Activated CD8-positive, alpha-beta memory T cell treated with anti-CD3 and anti-CD28 coated beads for 1 hour (primary cell): ENCODE measurements around the gene GNAL.
"Not testable (repeated sequence)": the region's sequence is repeated elsewhere in the genome, so short reads cannot be mapped to it uniquely, and the experiment has no call there.

Experiments
- DNase-seq, 2 donors: peaks; one replicate each; pipeline ENCODE4 v3.0.0-alpha.2; 2020; ENCODE audit warnings: low read depth in 1 of 2; ENCODE audit errors: extremely low read depth in 1 of 2

The GNAL gene

DNA sequence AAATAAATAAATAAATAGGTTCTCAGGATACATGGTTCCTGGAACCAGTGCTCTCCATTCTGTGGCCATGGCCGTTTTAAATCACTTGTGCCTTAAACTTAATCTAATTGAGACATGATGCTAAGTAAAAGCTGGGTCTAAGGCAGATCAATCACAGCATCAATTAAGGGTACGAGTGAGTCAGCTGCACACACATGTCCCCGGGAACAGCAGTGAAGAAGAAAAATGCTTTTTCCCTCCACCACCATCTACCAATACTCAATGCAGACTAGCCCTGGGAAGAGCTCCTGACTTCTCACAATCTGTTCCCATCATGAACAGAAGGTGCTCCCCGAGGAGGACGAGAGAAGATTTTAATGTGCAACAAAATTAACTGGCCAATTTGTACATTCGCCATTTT lies 155.4 kb downstream of the GNAL start:
- no peak for DNase-seq

DNA sequence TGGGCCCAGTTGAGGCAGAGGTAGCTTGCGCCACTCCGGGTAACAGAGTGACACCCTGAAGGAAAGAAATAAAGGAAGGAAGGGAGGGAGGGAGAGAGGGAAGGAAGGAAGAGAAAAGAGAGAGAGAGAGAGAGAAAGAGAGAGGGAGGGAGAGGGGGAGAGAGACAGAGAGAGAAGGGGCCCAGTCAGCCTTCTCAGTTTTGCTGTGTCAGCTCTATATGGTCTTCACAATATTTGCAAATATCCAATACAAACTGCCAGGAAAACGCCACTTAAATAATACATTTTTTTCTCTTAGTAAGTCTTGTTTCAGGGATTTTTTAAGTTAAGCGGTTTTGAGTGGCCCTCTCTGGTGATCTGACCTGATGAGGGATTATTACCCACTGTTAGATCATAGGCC lies 156.6 kb downstream of the GNAL start:
- DNase-seq, result no peak

- no peak for DNase-seq
These were observed 158.7 kb downstream of the GNAL start for GRCh38 chr18:11847811-11848210.

DNA sequence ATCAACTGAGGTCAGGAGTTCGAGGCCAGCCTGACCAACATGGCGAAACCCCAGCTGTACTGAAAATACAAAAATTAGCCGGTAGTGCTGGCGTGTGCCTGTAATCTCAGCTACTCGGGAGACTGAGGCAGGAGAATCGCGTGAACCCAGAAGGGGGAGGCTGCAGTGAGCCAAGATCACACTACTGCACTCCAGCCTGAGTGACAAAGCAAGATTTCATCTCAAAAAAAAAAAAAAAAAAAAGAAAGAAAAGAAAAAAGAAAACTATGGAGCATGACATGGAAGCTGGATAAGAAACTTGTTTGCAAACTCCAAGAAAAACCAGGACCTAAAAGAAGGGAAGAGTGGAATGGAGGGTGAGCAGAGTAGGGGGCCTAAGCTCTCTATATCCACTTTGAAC lies 160.2 kb downstream of the GNAL start:
- DNase-seq, result no peak

GRCh38 chr18:11849841-11850634 lies 161.0 kb downstream of the GNAL start:
- DNase-seq, result peak; percentile 19 to 68

DNA sequence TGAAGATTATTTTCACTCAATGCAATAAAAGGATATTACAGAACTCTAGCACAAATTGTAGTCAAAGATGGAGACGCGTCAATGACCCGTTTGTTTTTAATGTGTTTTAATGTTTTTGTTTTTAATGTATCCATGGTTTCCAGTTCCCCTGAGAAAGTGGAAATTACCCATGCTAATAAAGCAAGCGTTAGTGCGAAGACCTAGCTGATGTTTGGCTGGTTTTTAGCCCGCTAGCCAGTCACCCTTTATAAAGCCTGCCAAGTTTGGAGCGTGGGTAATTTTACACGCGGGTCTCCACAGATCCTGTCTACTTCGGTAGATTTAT lies 161.7 kb downstream of the GNAL start:
- no peak for DNase-seq

DNA sequence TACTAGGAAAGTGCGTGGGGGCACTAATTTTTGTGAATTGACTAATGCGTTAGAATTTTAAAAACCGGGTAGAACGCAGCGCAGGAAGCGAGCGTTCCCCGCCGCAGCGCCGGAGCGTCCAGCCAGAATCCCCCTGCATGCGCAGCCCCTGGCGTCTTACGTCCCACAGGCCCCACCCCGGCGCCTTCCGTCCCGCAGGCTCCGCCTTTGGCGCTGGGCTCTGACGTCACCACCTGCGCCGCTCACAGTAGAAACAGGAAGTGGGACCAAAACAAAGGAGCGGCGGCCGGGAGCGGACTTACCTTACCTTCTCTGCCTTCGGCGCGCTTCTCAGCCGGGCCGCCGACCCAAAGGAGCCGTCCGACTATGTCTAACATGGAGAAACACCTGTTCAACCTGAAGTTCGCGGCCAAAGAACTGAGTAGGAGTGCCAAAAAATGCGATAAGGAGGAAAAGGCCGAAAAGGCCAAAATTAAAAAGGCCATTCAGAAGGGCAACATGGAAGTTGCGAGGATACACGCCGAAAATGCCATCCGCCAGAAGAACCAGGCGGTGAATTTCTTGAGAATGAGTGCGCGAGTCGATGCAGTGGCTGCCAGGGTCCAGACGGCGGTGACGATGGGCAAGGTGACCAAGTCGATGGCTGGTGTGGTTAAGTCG lies 162.2 kb downstream of the GNAL start, which contains the start of gene CHMP1B:
Gene CHMP1B (plus strand): TSS at position 268 of the 660 bp plus-strand sequence. CDS start 99 bp downstream, at position 367.
- DNase-seq, result peak; percentile 94 to 97

DNA sequence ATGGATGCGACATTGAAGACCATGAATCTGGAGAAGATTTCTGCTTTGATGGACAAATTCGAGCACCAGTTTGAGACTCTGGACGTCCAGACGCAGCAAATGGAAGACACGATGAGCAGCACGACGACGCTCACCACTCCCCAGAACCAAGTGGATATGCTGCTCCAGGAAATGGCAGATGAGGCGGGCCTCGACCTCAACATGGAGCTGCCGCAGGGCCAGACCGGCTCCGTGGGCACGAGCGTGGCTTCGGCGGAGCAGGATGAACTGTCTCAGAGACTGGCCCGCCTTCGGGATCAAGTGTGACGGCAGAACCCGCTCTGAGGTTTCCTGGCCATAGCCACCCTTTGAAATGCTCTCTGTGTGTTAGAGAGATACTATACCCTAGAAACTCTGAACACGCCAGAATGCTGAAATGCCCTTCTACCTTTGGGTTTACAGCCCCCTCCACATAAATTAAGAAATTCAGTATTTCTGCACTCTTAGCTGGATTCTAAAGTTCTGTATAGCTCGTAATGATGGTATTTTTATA lies 162.8 kb downstream of the GNAL start:
- peak in 1 of 2 donors; percentile 24 for DNase-seq

DNA sequence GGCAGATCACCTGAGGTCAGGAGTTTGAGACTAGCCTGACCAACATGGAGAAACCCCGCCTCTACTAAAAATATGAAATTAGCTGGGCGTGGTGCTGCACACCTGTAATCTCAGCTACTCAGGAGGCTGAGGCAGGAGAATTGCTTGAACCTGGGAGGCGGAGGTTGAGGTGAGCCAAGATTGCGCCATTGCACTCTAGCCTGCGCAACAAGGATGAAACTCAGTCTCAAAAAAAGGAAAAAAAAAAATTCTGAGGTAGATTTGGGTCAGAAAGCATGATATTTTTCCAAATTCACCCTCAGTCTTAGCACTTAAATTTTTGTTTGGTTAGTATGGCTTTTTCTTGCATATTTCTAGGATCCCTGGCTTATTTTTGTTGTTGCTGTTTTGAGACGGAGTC lies 165.5 kb downstream of the GNAL start:
- not testable (repeated sequence) for DNase-seq

DNA sequence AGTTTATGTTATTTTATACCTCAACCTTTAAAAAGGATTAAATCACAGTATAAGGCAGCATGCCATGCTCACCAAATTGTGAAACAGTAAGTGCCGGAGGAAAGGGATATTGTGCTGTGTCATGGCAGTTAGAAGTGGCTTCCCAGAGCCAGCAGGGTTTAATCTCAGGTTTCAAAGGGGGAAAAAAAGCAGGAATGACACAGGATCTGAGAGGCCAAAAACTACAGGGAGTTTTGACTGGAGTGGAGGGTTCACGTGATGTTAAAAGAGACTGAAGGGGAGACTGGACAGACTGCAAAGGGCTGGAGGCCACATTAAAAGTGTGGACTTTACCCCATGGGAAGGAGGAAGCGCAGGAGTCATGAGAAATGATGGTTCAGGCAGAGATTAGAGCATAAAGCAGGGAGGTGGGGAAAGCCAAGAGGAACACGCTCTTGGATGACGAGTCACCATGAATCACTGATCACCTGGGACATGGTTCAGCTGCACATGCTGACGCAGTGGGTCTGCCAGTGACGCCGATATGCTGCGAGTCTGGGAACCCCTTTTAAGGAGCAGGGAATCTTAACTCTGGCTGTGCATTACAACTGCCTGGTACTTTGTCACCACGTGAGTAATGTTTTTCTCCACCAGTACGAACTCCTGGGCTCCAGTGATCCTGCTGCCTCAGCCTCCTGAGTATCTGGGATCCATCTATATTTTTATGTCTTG lies 168.3 kb downstream of the GNAL start:
- DNase-seq, result no peak

GRCh38 chr18:11859282-11859830 lies 170.3 kb downstream of the GNAL start:
- DNase-seq, result no peak

- DNase-seq, result no peak
These were observed 170.9 kb downstream of the GNAL start for GRCh38 chr18:11859903-11860407.

DNA sequence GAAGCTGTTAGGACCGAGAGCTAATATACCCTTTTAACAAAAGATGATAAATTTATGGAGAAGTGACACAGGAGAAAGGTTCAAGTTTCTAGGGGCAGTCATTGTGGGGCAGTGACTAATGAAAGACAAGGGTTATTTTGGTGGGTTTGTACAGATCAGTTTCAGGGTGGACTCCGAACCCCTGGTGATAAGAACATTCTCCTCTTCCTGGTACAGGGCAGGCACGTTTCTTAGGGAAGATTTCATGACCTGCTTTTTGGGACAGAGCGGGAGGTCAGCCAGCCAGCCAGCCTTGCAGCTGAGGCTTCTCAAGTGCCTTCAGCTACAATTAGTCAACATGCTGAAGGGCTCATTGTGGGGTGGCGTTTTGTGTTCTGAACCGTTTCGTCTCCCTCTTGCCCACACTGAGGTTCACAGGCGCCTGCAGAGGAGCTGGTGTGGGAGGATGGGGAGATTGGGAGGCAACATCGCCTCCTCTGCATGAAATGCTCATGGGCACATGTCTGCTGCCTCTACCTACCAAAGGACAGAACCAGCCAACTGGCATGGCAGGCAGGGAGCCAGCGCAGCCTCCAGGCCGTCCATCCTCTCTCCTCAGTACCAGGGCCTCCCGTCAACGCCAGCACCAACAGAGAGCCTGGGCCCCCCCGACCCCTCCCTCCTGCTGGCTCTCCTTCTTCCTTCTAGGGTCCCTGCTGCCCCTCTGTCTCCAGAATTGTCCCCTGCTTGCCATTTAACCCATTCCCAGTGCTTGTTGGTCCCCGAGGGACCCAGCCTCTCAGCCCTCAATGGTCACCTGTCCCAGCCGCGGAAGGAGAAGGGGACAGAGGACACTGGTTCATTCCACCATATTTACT lies 171.8 kb downstream of the GNAL start:
- no peak for DNase-seq

GRCh38 chr18:11861583-11862288 lies 172.7 kb downstream of the GNAL start:
- no peak for DNase-seq

DNA sequence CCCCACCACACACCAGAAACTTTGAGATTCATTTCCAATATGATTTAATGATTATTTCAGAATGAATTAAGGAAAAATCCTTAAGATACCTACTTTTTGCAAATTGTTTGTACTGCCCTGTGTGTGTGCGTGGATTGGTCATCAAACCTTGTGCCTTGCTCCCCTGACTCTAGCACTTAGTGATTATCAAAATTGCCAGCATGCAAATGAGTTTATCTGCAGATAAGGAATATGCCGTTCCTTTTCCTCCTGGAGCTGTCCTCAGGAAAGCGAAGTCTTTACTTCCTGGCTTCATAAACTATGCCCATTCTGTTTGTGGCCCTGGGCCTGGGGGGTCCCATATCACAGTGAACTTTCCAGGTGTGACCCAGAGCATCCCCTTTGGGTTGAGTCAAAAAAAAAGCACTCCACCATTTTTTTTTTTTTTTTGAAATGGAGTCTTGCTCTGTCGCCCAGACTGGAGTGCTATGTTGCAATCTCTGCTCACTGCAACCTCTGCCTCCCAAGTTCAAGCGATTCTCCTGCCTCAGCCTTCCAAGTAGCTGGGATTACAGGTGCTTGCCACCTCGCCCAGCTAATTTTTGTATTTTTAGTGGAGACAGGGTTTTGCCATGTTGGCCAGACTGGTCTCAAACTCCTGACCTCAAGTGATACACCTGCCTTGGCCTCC lies 173.5 kb downstream of the GNAL start:
- DNase-seq, result no peak

DNA sequence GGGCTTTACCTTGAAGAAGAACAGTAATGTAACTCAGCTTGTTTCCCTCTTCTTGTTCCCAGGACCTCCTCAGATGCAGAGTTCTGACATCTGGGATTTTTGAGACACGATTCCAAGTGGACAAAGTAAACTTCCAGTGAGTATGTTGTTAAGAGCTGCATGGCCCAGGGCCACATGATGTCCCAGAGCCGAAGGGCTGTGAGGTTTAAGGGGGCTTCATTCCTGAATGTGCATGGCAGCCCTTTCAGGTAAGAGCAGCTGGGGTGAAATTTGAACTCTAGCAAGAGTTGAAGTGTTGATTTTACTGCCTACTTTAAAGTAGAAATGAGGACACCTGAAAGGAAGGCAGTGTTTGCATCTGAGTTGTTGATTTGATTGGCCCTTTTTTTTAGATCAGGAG lies 175.4 kb downstream of the GNAL start:
- DNase-seq, result no peak

DNA sequence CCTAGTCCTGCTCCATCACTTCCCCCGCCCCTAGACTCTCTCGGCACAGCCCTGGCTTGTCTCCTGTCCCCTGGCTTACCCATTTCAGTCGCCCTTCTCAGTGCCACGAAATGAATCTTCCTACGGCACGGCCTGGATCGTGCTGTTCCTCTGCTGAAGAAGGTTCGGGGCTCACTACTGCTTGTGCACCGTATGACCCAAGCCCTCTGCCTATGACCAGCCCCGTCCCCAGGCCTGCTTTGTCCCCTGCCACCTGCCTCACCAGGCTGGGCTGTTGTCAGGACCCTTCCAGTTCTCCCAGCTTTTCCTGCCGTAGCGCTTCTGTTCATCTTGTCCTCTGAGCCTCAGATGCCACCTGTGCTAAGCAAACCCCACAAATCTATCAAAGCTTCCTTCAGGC lies 176.0 kb downstream of the GNAL start:
- DNase-seq, result no peak

- DNase-seq, result no peak
These were observed 177.3 kb downstream of the GNAL start for GRCh38 chr18:11866329-11866728.

GRCh38 chr18:11866764-11867163 lies 177.7 kb downstream of the GNAL start:
- DNase-seq, result no peak
